GM06990 (cell line): Measurements from ENCODE around the gene EZH1.

Experiments
- DNase-seq: peaks from one replicate; pipeline ENCODE4 v3.0.0-alpha.2; 2011; ENCODE audit not compliant: insufficient read length; ENCODE audit errors: extremely low read depth
- H3K27me3 ChIP-seq: replicated peaks from 2 replicates; pipeline ENCODE4 v1.6.0; 2011; ENCODE audit warnings: low read length; ENCODE audit not compliant: control insufficient read depth, insufficient read depth
- H3K36me3 ChIP-seq: 2 replicates; pipeline ENCODE4 v1.5.1; 2011; ENCODE audit warnings: low read length; ENCODE audit not compliant: control insufficient read depth, insufficient read depth
- H3K4me3 ChIP-seq: replicated peaks from 2 replicates; pipeline ENCODE4 v1.5.1; 2011; ENCODE audit warnings: low read depth, mild to moderate bottlenecking, control low read depth, low read length
- TF ChIP-seq, protein P1 (sequence below): IDR thresholded peaks from 2 replicates; pipeline ENCODE4 v1.5.1; 2011; ENCODE audit warnings: low read length, control low read depth, mild to moderate bottlenecking, inconsistent platforms; ENCODE audit not compliant: insufficient read depth, poor library complexity, severe bottlenecking

EZH1 gene

DNA sequence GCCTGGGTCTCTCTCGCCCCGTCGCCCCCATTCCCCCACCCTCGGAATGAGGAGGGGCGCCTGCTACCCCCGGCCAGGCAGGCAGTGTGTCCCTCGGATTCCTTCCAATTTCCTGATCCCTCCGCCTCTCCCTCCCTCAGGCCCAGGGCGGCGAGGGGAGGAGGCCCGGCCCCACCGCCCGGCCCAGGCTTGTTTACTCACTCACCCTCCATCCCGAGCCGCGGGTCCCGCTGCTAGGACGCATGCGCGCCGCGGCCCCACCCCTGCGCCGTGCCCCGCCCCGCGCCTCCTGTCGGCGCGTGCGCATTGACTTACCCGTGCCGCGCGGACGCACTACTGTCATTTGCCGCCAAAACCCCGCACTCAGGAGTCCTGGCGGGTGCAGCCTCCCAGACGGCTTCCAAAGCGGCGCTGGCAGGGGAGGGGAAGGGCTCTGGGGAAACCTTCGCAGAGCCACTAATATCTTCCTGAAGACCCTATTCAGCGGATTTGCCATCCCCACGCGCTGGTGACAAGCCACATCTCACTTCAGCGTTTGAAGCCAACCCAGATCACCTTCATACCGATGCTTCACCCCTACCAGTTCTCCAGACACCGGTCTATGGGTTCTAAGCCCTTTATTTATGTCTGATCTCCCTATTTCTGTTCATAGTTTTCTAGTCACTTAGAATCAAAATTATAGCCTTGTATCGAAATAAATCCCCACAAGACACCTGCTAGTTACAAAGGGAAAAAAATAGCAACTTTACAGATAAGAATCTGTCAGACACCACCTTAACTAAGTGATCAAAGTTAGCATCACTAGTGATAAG is at the start of gene EZH1:
TSS of gene EZH1 (minus strand) at position 235 of the 812 bp plus-strand sequence. CDS start 16,099 bp downstream, outside the sequence.
- DNase-seq, result peak; percentile 95
- Histone ChIP-seq H3K4me3 (peak within 1 kb of the TSS; percentile 73), H3K36me3 (no peaks in the 10 kb centered on the region), H3K27me3 (no peaks in the 10 kb centered on the region)
- TF ChIP-seq, protein P1, sequence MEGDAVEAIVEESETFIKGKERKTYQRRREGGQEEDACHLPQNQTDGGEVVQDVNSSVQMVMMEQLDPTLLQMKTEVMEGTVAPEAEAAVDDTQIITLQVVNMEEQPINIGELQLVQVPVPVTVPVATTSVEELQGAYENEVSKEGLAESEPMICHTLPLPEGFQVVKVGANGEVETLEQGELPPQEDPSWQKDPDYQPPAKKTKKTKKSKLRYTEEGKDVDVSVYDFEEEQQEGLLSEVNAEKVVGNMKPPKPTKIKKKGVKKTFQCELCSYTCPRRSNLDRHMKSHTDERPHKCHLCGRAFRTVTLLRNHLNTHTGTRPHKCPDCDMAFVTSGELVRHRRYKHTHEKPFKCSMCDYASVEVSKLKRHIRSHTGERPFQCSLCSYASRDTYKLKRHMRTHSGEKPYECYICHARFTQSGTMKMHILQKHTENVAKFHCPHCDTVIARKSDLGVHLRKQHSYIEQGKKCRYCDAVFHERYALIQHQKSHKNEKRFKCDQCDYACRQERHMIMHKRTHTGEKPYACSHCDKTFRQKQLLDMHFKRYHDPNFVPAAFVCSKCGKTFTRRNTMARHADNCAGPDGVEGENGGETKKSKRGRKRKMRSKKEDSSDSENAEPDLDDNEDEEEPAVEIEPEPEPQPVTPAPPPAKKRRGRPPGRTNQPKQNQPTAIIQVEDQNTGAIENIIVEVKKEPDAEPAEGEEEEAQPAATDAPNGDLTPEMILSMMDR, result no peak

GRCh38 chr17:42792545-42792944 is 47.7 kb upstream of the EZH1 start:
- H3K4me3 ChIP-seq, result no peak overlapping the region
- DNase-seq, result no peak
- no peaks in the 10 kb centered on the region; the same call in none of the 2 replicates for H3K36me3 ChIP-seq
- H3K27me3 ChIP-seq, result no peaks in the 10 kb centered on the region; the same call in 1 of the 2 replicates
- TF ChIP-seq, protein P1, result no peak

DNA sequence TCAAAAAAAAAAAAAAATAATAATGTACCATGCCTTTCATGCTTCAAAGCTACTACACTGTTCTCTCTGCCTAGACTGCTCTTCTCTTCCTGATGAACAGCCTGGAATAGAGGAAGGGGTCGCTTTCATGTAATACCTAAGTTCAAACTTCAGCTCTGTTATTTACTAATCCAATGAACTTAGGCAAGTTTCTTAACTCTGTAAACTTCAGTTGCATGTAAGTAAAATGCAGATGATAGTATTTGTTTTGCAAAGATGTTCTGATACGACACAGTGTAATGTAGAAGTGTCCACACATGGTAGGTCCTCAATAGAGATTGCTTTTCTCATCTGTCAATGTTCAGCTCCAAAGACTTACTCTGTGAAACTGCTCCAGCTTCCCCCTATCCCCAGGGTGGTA is 47.1 kb upstream of the EZH1 start:
- no peaks in the 10 kb centered on the region; the same call in none of the 2 replicates for H3K36me3 ChIP-seq
- no peak for DNase-seq
- TF ChIP-seq, protein P1, result no peak
- no peaks in the 10 kb centered on the region; the same call in 1 of the 2 replicates for H3K27me3 ChIP-seq
- H3K4me3 ChIP-seq, result no peak overlapping the region

DNA sequence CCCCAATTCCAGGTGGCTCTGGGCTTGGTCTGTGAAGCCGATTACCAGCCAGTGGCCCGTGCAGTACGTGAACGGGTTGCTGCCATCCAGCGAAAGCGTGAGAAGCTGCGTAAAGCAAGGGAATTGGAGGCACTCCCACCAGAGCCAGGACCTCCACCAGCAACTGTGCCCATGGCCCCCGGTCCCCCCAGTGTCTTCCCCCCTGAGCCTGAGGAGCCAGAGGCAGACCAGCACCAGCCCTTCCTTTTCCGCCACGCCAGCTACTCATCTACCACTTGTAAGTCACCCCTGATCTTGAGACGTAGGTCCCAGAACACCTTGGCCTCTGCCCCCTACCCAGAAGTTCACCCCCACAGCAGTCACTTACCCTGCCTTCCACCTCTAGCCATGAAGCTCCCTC is 42.4 kb upstream of the EZH1 start:
- TF ChIP-seq, protein P1, result no peak
- H3K36me3 ChIP-seq, result no peaks in the 10 kb centered on the region
- DNase-seq, result no peak
- H3K27me3 ChIP-seq, result peaks cover 7% of the 10 kb centered on the region
- no peak overlapping the region for H3K4me3 ChIP-seq

DNA sequence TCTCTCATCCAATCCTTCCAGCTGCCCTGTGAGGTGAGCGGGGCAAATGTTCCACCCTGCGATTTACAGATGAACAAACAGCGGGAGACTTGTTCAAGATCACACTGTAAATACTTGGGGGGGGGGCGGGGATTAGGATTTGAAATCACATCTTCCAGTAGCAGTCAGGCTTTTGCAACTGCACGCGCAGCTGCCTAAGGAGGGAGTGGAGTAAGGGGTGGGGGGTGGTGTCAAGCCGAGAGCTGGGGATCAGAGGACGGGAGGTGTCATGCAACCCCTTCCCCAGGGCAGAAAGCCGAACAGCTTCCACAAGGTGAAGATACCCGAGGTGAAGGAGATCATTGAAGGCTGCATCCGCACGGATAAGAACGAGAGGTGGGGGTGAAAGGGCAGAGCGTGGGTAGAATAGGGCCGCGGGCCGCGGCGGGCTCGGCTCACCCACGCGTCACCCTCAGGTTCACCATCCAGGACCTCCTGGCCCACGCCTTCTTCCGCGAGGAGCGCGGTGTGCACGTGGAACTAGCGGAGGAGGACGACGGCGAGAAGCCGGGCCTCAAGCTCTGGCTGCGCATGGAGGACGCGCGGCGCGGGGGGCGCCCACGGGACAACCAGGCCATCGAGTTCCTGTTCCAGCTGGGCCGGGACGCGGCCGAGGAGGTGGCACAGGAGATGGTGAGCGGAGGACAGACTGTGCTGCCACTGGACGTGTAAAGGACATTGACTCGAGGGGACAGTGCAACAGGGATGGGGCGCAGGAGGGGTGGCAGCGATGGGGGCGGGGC is 40.2 kb upstream of the EZH1 start:
- Histone ChIP-seq H3K27me3 (peaks cover 9% of the 10 kb centered on the region), H3K4me3 (no peak overlapping the region), H3K36me3 (no peaks in the 10 kb centered on the region; the same call in 1 of the 2 replicates)
- DNase-seq, result no peak
- TF ChIP-seq, protein P1, result no peak
